Mesenchymal stem cell (in vitro differentiated cells and primary cell): ENCODE results near the gene ARL4A.
"Not testable (repeated sequence)": the region's sequence is repeated elsewhere in the genome, so short reads cannot be mapped to it uniquely, and the experiment has no call there.

Source experiments
- DNase-seq: peaks from one replicate; pipeline ENCODE4 v3.0.0-alpha.2; 2013
- H2AFZ ChIP-seq: one replicate; pipeline ENCODE4 v1.6.1; 2013; ENCODE audit warnings: low read depth, mild to moderate bottlenecking, control low read depth, inconsistent platforms, low read length, moderate library complexity
- H2AK5ac ChIP-seq: 2 replicates; pipeline ENCODE4 v1.6.1; 2013; ENCODE audit warnings: low read length, moderate library complexity, mild to moderate bottlenecking, inconsistent platforms; ENCODE audit not compliant: severe bottlenecking
- H2BK120ac ChIP-seq: one replicate; pipeline ENCODE4 v1.6.1; 2013; ENCODE audit warnings: low read depth, mild to moderate bottlenecking, inconsistent platforms, low read length, moderate library complexity
- H2BK12ac ChIP-seq, 2 experiments: one replicate each; pipeline ENCODE4 v1.6.1; 2013; ENCODE audit warnings: inconsistent platforms in 2 of 2, low read length in 2 of 2, mild to moderate bottlenecking in 2 of 2, moderate library complexity in 2 of 2, control low read depth in 1 of 2
- H2BK15ac ChIP-seq: one replicate; pipeline ENCODE4 v1.6.1; 2013; ENCODE audit warnings: mild to moderate bottlenecking, low read depth, inconsistent platforms; ENCODE audit not compliant: poor library complexity, severe bottlenecking
- H2BK5ac ChIP-seq: 2 replicates; pipeline ENCODE4 v1.6.1; 2013; ENCODE audit warnings: low read depth, mild to moderate bottlenecking, low read length, control low read depth, inconsistent platforms; ENCODE audit not compliant: poor library complexity, severe bottlenecking
- H3K14ac ChIP-seq, 2 experiments: one replicate each; pipeline ENCODE4 v1.6.1; 2013; ENCODE audit warnings: inconsistent platforms in 2 of 2, low read length in 2 of 2, control low read depth in 1 of 2, mild to moderate bottlenecking in 1 of 2, moderate library complexity in 1 of 2
- H3K18ac ChIP-seq, 2 experiments: one replicate each; pipeline ENCODE4 v1.6.1; 2013; ENCODE audit warnings: inconsistent platforms in 2 of 2, low read length in 2 of 2, control low read depth in 1 of 2, low read depth in 1 of 2, mild to moderate bottlenecking in 1 of 2
- H3K23ac ChIP-seq, 2 experiments: one replicate each; pipeline ENCODE4 v1.6.1; 2013; ENCODE audit warnings: inconsistent platforms in 2 of 2, low read length in 2 of 2, mild to moderate bottlenecking in 2 of 2, moderate library complexity in 2 of 2, control low read depth in 1 of 2
- H3K27ac ChIP-seq: 2 replicates; pipeline ENCODE4 v1.5.1; 2013; ENCODE audit warnings: mild to moderate bottlenecking, moderate library complexity, low read length, control low read depth, inconsistent platforms; ENCODE audit not compliant: poor library complexity, severe bottlenecking
- H3K27me3 ChIP-seq, 2 experiments: 2 replicates each; pipeline versions ENCODE4 v1.6.1 to v1.7.0; 2013; ENCODE audit warnings: low read length in 2 of 2, mild to moderate bottlenecking in 2 of 2, moderate library complexity in 2 of 2, control low read depth in 1 of 2, inconsistent platforms in 1 of 2; ENCODE audit not compliant: control insufficient read depth in 1 of 2, insufficient read depth in 1 of 2
- H3K36me3 ChIP-seq, 2 experiments: 2 replicates each; pipeline versions ENCODE4 v1.6.1 to v1.7.0; 2013; ENCODE audit warnings: low read length in 2 of 2, control low read depth in 1 of 2, inconsistent platforms in 1 of 2, low read depth in 1 of 2, mild to moderate bottlenecking in 1 of 2; ENCODE audit not compliant: insufficient read depth in 2 of 2, control insufficient read depth in 1 of 2
- H3K4ac ChIP-seq, 2 experiments: one replicate each; pipeline ENCODE4 v1.6.1; 2013; ENCODE audit warnings: inconsistent platforms in 2 of 2, low read length in 2 of 2, mild to moderate bottlenecking in 2 of 2, moderate library complexity in 2 of 2, control low read depth in 1 of 2, low read depth in 1 of 2
- H3K4me1 ChIP-seq: 2 replicates; pipeline ENCODE4 v1.6.1; 2013; ENCODE audit warnings: low read depth, low read length, control low read depth; ENCODE audit not compliant: control insufficient read depth, insufficient read depth
- H3K4me2 ChIP-seq: 2 replicates; pipeline ENCODE4 v1.6.1; 2013; ENCODE audit warnings: low read length, mild to moderate bottlenecking, inconsistent platforms; ENCODE audit not compliant: poor library complexity, severe bottlenecking
- H3K4me3 ChIP-seq, 2 experiments: 2 replicates each; pipeline versions ENCODE4 v1.5.1 to v1.7.0; 2013; ENCODE audit warnings: low read length in 2 of 2, mild to moderate bottlenecking in 2 of 2, control low read depth in 1 of 2, low read depth in 1 of 2; ENCODE audit not compliant: insufficient read depth in 1 of 2
- H3K79me1 ChIP-seq: replicated peaks from 2 replicates; pipeline ENCODE4 v1.6.1; 2013; ENCODE audit warnings: mild to moderate bottlenecking, control low read depth, low read length, inconsistent platforms; ENCODE audit not compliant: poor library complexity, severe bottlenecking
- H3K9ac ChIP-seq: 2 replicates; pipeline ENCODE4 v1.7.0; 2013; ENCODE audit warnings: mild to moderate bottlenecking, low read length, moderate library complexity
- H3K9me3 ChIP-seq: 2 replicates; pipeline ENCODE4 v1.7.0; 2013; ENCODE audit warnings: mild to moderate bottlenecking, low read length; ENCODE audit not compliant: control insufficient read depth
- H4K8ac ChIP-seq: one replicate; pipeline ENCODE4 v1.6.1; 2013; ENCODE audit warnings: inconsistent platforms, mild to moderate bottlenecking, low read length, moderate library complexity
- H4K91ac ChIP-seq: one replicate; pipeline ENCODE4 v1.6.1; 2013; ENCODE audit warnings: mild to moderate bottlenecking, low read length, inconsistent platforms
- WGBS: methylation state at CpG from one replicate; pipeline ENCODE4 v1.1.7; 2013; ENCODE audit warnings: mixed read lengths; 5-methylcytosine and 5-hydroxymethylcytosine counted together

Gene ARL4A

GRCh38 chr7:12661581-12661980 lies 25.9 kb upstream of the ARL4A start:
- Histone ChIP-seq H3K4me3 (no peak overlapping the region), H3K36me3 (no peaks in the 10 kb centered on the region), H3K4me2 (no peak overlapping the region), H3K4ac (no peak overlapping the region), H4K91ac (no peak overlapping the region), H2BK15ac (no peak overlapping the region), H2AK5ac (peak overlapping the region; percentile 92), H3K4me1 (peaks cover 5% of the 10 kb centered on the region), H3K18ac (peak overlapping the region in 1 of 2 experiments; percentile 24), H2AFZ (no peak overlapping the region), H2BK120ac (no peak overlapping the region), H3K9me3 (no peaks in the 10 kb centered on the region), H2BK12ac (no peak overlapping the region), H3K9ac (no peak overlapping the region), H3K27ac (no peak overlapping the region), H2BK5ac (no peak overlapping the region), H3K14ac (no peak overlapping the region), H3K27me3 (no peaks in the 10 kb centered on the region), H4K8ac (no peak overlapping the region), H3K23ac (no peak overlapping the region), H3K79me1 (no peaks in the 10 kb centered on the region)
- 97% methylated on average over 6 of the region's 6 CpGs for WGBS
- DNase-seq, result no peak

- no CpG with 5 or more reads among the region's 1 CpG for WGBS
- no peak overlapping the region for H2AK5ac ChIP-seq
Observed at GRCh38 chr7:12670000-12670729, 17.3 kb upstream of the ARL4A start.

GRCh38 chr7:12670743-12671520 lies 16.5 kb upstream of the ARL4A start:
- H3K27me3 ChIP-seq, result no peaks in the 10 kb centered on the region
- no peak overlapping the region for H2AFZ ChIP-seq
- H2AK5ac ChIP-seq, result peak overlapping the region; percentile 45
- no peaks in the 10 kb centered on the region for H3K79me1 ChIP-seq
- H4K91ac ChIP-seq, result no peak overlapping the region
- H3K4me3 ChIP-seq, result no peak overlapping the region
- H3K14ac ChIP-seq, result no peak overlapping the region
- H3K27ac ChIP-seq, result no peak overlapping the region
- H3K36me3 ChIP-seq, result no peaks in the 10 kb centered on the region
- H3K4ac ChIP-seq, result no peak overlapping the region
- no peaks in the 10 kb centered on the region for H3K9me3 ChIP-seq
- H2BK120ac ChIP-seq, result no peak overlapping the region
- H3K4me1 ChIP-seq, result no peaks in the 10 kb centered on the region
- H2BK5ac ChIP-seq, result no peak overlapping the region
- H4K8ac ChIP-seq, result peak overlapping the region; percentile 58
- H2BK15ac ChIP-seq, result no peak overlapping the region
- no peak overlapping the region for H3K9ac ChIP-seq
- WGBS, result 96% methylated on average over 4 of the region's 6 CpGs
- H3K23ac ChIP-seq, result no peak overlapping the region
- no peak for DNase-seq
- H3K18ac ChIP-seq, result no peak overlapping the region
- H2BK12ac ChIP-seq, result no peak overlapping the region
- no peak overlapping the region for H3K4me2 ChIP-seq

More at GRCh38 chr7:12670000-12670729, 17.3 kb upstream of the ARL4A start:
- no peak overlapping the region for H2BK15ac ChIP-seq
- H3K36me3 ChIP-seq, result no peaks in the 10 kb centered on the region
- H3K14ac ChIP-seq, result no peak overlapping the region
- H2BK12ac ChIP-seq, result no peak overlapping the region
- H4K8ac ChIP-seq, result no peak overlapping the region
- H3K79me1 ChIP-seq, result no peaks in the 10 kb centered on the region
- H3K4me3 ChIP-seq, result no peak overlapping the region
- H3K27ac ChIP-seq, result no peak overlapping the region
- no peak overlapping the region for H2AFZ ChIP-seq
- DNase-seq, result peak; percentile 71
- no peak overlapping the region for H2BK5ac ChIP-seq
- no peak overlapping the region for H4K91ac ChIP-seq
- H3K4me2 ChIP-seq, result no peak overlapping the region
- H3K9me3 ChIP-seq, result no peaks in the 10 kb centered on the region
- no peaks in the 10 kb centered on the region for H3K27me3 ChIP-seq
- no peak overlapping the region for H3K18ac ChIP-seq
- no peak overlapping the region for H3K4ac ChIP-seq
- no peak overlapping the region for H3K23ac ChIP-seq
- no peak overlapping the region for H2BK120ac ChIP-seq
- no peaks in the 10 kb centered on the region for H3K4me1 ChIP-seq
- H3K9ac ChIP-seq, result no peak overlapping the region

- not testable (repeated sequence) for DNase-seq, H3K4me1 ChIP-seq, H2BK12ac ChIP-seq, H3K4me3 ChIP-seq, H2BK120ac ChIP-seq, H4K8ac ChIP-seq, H2AK5ac ChIP-seq, H3K14ac ChIP-seq, H3K27ac ChIP-seq, H3K79me1 ChIP-seq, H3K27me3 ChIP-seq, H3K18ac ChIP-seq, H3K9ac ChIP-seq, H4K91ac ChIP-seq, H3K4ac ChIP-seq, H3K9me3 ChIP-seq, H2AFZ ChIP-seq, H3K4me2 ChIP-seq, H2BK15ac ChIP-seq, H2BK5ac ChIP-seq, H3K23ac ChIP-seq, H3K36me3 ChIP-seq
- 98% methylated on average over 5 of the region's 7 CpGs for WGBS
Observed at GRCh38 chr7:12673436-12673835, 14.0 kb upstream of the ARL4A start.
